ENCODE results near the gene DHX34.

GRCh38 chr19:47348819-47349795 is at the start of gene DHX34:
- peak; percentile 86 to 99 (median 98) for TF ChIP-seq CTCF (IDR thresholded peaks at IDR 0.05)
- TF ChIP-seq POLR2A (IDR thresholded peaks at IDR 0.05): peak; percentile 77
- peak in 2 of 3 donors; percentile 51 to 54 for TF ChIP-seq POLR2AphosphoS5 (IDR thresholded peaks at IDR 0.05)
